ENCODE results near the gene ACBD7.
A peak's percentile ranks its signal among the peaks of the same experiment; 100 is the strongest.

ACBD7 gene

DNA sequence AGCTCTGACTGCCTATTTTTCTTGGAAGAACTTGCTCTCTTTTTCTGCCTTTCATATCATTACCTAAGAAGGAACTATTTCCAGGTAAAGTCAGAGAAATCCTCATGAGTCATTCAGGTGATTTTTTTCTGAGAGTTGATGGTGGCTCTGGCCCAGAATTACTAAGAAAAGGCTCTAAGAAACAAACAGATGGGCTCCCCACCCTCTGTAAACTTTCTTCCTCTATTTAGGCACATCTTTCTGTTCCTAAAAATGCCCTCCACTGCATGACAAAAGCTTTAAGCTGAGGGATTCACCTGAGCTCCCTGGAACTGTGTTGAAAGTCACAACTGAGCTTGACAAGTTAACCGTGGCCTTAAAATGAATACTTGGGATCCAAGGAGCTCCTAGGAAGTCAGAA lies 43.2 kb downstream of the ACBD7 start:
- DNase-seq: no peak
- 45% methylated on average over 1 of the region's 1 CpG for WGBS

DNA sequence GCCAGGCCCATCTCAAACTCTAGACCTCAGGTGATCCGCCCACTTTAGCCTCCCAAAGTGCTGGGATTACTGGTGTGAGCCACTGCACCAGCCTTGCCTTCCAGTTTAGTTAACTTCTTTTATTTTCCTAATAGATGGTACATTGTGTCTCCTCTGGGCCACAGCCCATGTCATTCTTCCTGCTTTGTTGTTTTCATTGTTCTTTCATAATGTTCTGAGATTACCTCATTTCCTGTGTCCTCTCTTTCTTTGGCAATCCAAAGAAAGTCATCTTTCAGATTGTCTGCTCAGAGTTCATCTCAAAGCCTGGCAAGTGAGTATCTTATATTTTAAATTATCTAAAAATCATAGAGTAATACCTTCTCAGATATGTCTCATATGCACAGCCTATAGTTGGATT lies 44.9 kb downstream of the ACBD7 start, which contains the start of gene OLAH:
Gene OLAH (plus strand): TSS at position 270 of the 400 bp plus-strand sequence. CDS start 3,346 bp downstream, outside the sequence.
- Histone ChIP-seq H2AK5ac (ENCODE audit: low read length, severe bottlenecking) (no peak within 1 kb of the TSS), H3K14ac (ENCODE audit: low read length in 2 of 2) (no peak within 1 kb of the TSS), H3K18ac (ENCODE audit: low read depth in 1 of 2, low read length in 2 of 2) (no peak within 1 kb of the TSS), H2AFZ (ENCODE audit: low read depth, low read length) (no peak within 1 kb of the TSS), H4K8ac (ENCODE audit: low read length) (no peak within 1 kb of the TSS), H2BK120ac (ENCODE audit: low read depth, low read length) (no peak within 1 kb of the TSS), H3K4me1 (ENCODE audit: control insufficient read depth, insufficient read depth, low read depth, low read length) (peaks cover 5% of the 10 kb centered on the region), H3K79me1 (replicated peaks; ENCODE audit: low read length, poor library complexity, severe bottlenecking) (no peaks in the 10 kb centered on the region), H3K27ac (ENCODE audit: low read length, poor library complexity, severe bottlenecking) (no peak within 1 kb of the TSS), H2BK12ac (ENCODE audit: low read length in 2 of 2) (no peak within 1 kb of the TSS), H3K23ac (ENCODE audit: low read length in 2 of 2) (no peak within 1 kb of the TSS), H4K91ac (ENCODE audit: low read length) (no peak within 1 kb of the TSS), H3K27me3 (ENCODE audit: control insufficient read depth in 1 of 2, insufficient read depth in 1 of 2, low read length in 2 of 2) (peaks cover 0 to 6% of the 10 kb centered on the region in 2 experiments), H3K36me3 (ENCODE audit: control insufficient read depth in 1 of 2, insufficient read depth in 2 of 2, low read depth in 1 of 2, low read length in 2 of 2) (no peaks in the 10 kb centered on the region), H3K4ac (ENCODE audit: low read depth in 1 of 2, low read length in 2 of 2) (no peak within 1 kb of the TSS), H3K9ac (ENCODE audit: low read length) (no peak within 1 kb of the TSS), H3K9me3 (ENCODE audit: control insufficient read depth, low read length) (no peaks in the 10 kb centered on the region), H2BK5ac (ENCODE audit: low read depth, low read length, poor library complexity, severe bottlenecking) (no peak within 1 kb of the TSS), H3K4me3 (ENCODE audit: insufficient read depth in 1 of 2, low read depth in 1 of 2, low read length in 2 of 2) (no peak within 1 kb of the TSS), H2BK15ac (ENCODE audit: low read depth, poor library complexity, severe bottlenecking) (no peak within 1 kb of the TSS), H3K4me2 (ENCODE audit: low read length, poor library complexity, severe bottlenecking) (no peak within 1 kb of the TSS)
- 100% methylated on average over 1 of the region's 1 CpG for WGBS
- peak; percentile 3 for DNase-seq

More for the DNA sequence above, 43.2 kb downstream of the ACBD7 start:
- no peak overlapping the region for H3K4ac ChIP-seq (ENCODE audit: low read depth in 1 of 2, low read length in 2 of 2)
- H3K36me3 ChIP-seq (ENCODE audit: control insufficient read depth in 1 of 2, insufficient read depth in 2 of 2, low read depth in 1 of 2, low read length in 2 of 2): no peaks in the 10 kb centered on the region
- no peak overlapping the region for H4K91ac ChIP-seq (ENCODE audit: low read length)
- H3K18ac ChIP-seq (ENCODE audit: low read depth in 1 of 2, low read length in 2 of 2): no peak overlapping the region
- no peak overlapping the region for H3K4me2 ChIP-seq (ENCODE audit: low read length, poor library complexity, severe bottlenecking)
- H2AK5ac ChIP-seq (ENCODE audit: low read length, severe bottlenecking): no peak overlapping the region
- no peak overlapping the region for H3K23ac ChIP-seq (ENCODE audit: low read length in 2 of 2)
- no peaks in the 10 kb centered on the region for H3K79me1 ChIP-seq (replicated peaks; ENCODE audit: low read length, poor library complexity, severe bottlenecking)
- no peak overlapping the region for H2AFZ ChIP-seq (ENCODE audit: low read depth, low read length)
- H3K4me3 ChIP-seq (ENCODE audit: insufficient read depth in 1 of 2, low read depth in 1 of 2, low read length in 2 of 2): no peak overlapping the region
- H3K27ac ChIP-seq (ENCODE audit: low read length, poor library complexity, severe bottlenecking): no peak overlapping the region
- no peak overlapping the region for H2BK120ac ChIP-seq (ENCODE audit: low read depth, low read length)
- H2BK15ac ChIP-seq (ENCODE audit: low read depth, poor library complexity, severe bottlenecking): no peak overlapping the region
- H4K8ac ChIP-seq (ENCODE audit: low read length): no peak overlapping the region
- no peaks in the 10 kb centered on the region for H3K9me3 ChIP-seq (ENCODE audit: control insufficient read depth, low read length)
- no peak overlapping the region for H2BK12ac ChIP-seq (ENCODE audit: low read length in 2 of 2)
- H3K4me1 ChIP-seq (ENCODE audit: control insufficient read depth, insufficient read depth, low read depth, low read length): peaks cover 5% of the 10 kb centered on the region
- H2BK5ac ChIP-seq (ENCODE audit: low read depth, low read length, poor library complexity, severe bottlenecking): no peak overlapping the region
- H3K14ac ChIP-seq (ENCODE audit: low read length in 2 of 2): no peak overlapping the region
- H3K9ac ChIP-seq (ENCODE audit: low read length): no peak overlapping the region
- H3K27me3 ChIP-seq (ENCODE audit: control insufficient read depth in 1 of 2, insufficient read depth in 1 of 2, low read length in 2 of 2): peaks cover 0 to 2% of the 10 kb centered on the region in 2 experiments

DNA sequence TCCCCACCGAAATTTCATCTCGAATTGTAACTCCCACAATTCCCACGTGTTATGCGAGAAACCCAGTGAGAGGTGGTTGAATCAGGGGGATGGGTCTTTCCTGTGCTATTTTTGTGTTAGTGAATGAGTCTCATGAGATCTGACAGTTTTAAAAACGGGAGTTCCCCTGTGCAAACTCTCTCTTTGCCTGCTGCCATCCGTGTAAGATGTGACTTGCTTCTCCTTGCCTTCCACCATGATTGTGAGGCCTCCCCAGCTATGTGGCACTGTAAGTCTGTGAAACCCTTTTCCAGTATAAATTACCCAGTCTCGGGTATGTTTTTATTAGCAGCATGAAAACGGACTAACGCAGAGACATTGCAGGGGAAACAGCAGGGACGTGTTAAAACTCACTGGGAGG lies 50.2 kb downstream of the ACBD7 start:
- no peak overlapping the region for H3K4ac ChIP-seq (ENCODE audit: low read depth in 1 of 2, low read length in 2 of 2)
- no peaks in the 10 kb centered on the region for H3K79me1 ChIP-seq (replicated peaks; ENCODE audit: low read length, poor library complexity, severe bottlenecking)
- H2AK5ac ChIP-seq (ENCODE audit: low read length, severe bottlenecking): no peak overlapping the region
- no peak overlapping the region for H3K9ac ChIP-seq (ENCODE audit: low read length)
- H2AFZ ChIP-seq (ENCODE audit: low read depth, low read length): no peak overlapping the region
- no peak overlapping the region for H3K14ac ChIP-seq (ENCODE audit: low read length in 2 of 2)
- H3K27ac ChIP-seq (ENCODE audit: low read length, poor library complexity, severe bottlenecking): no peak overlapping the region
- H2BK5ac ChIP-seq (ENCODE audit: low read depth, low read length, poor library complexity, severe bottlenecking): no peak overlapping the region
- peaks cover 0 to 4% of the 10 kb centered on the region in 2 experiments for H3K27me3 ChIP-seq (ENCODE audit: control insufficient read depth in 1 of 2, insufficient read depth in 1 of 2, low read length in 2 of 2)
- no peak overlapping the region for H2BK12ac ChIP-seq (ENCODE audit: low read length in 2 of 2)
- no peak overlapping the region for H2BK120ac ChIP-seq (ENCODE audit: low read depth, low read length)
- H3K4me1 ChIP-seq (ENCODE audit: control insufficient read depth, insufficient read depth, low read depth, low read length): no peaks in the 10 kb centered on the region
- H3K4me3 ChIP-seq (ENCODE audit: insufficient read depth in 1 of 2, low read depth in 1 of 2, low read length in 2 of 2): no peak overlapping the region
- no peak for DNase-seq
- no peak overlapping the region for H3K23ac ChIP-seq (ENCODE audit: low read length in 2 of 2)
- 94% methylated on average over 10 of the region's 10 CpGs for WGBS
- no peaks in the 10 kb centered on the region for H3K9me3 ChIP-seq (ENCODE audit: control insufficient read depth, low read length)
- H3K36me3 ChIP-seq (ENCODE audit: control insufficient read depth in 1 of 2, insufficient read depth in 2 of 2, low read depth in 1 of 2, low read length in 2 of 2): no peaks in the 10 kb centered on the region
- H3K4me2 ChIP-seq (ENCODE audit: low read length, poor library complexity, severe bottlenecking): no peak overlapping the region
- H4K91ac ChIP-seq (ENCODE audit: low read length): no peak overlapping the region
- no peak overlapping the region for H4K8ac ChIP-seq (ENCODE audit: low read length)
- no peak overlapping the region for H3K18ac ChIP-seq (ENCODE audit: low read depth in 1 of 2, low read length in 2 of 2)
- H2BK15ac ChIP-seq (ENCODE audit: low read depth, poor library complexity, severe bottlenecking): no peak overlapping the region

DNA sequence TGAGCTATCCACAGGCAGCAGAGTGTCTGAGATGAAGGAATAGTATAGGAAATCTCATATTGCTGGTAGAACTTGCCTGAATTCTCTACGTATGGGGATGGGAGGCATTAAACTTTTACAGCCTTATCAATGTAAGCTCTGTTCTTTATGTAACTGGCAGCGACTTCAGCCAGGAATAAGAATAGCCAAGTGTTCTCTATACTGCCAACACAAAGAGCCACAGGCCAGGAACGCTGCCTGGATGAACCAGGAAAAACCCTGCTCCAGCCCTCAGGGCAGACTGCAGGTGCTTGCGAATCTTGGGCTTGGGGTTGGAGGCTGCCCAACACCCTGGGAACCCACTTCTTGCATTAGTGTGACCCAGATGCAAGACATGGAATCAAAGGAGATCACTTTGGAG lies 50.9 kb downstream of the ACBD7 start:
- no peak for DNase-seq

More for the DNA sequence above, 50.9 kb downstream of the ACBD7 start:
- Histone ChIP-seq H3K14ac (ENCODE audit: low read length in 2 of 2) (no peak overlapping the region), H3K18ac (ENCODE audit: low read depth in 1 of 2, low read length in 2 of 2) (no peak overlapping the region), H2AK5ac (ENCODE audit: low read length, severe bottlenecking) (no peak overlapping the region), H3K4me2 (ENCODE audit: low read length, poor library complexity, severe bottlenecking) (no peak overlapping the region), H3K4me3 (ENCODE audit: insufficient read depth in 1 of 2, low read depth in 1 of 2, low read length in 2 of 2) (no peak overlapping the region), H2BK12ac (ENCODE audit: low read length in 2 of 2) (no peak overlapping the region), H3K27me3 (ENCODE audit: control insufficient read depth in 1 of 2, insufficient read depth in 1 of 2, low read length in 2 of 2) (peaks cover 0 to 4% of the 10 kb centered on the region in 2 experiments), H3K23ac (ENCODE audit: low read length in 2 of 2) (no peak overlapping the region), H2BK120ac (ENCODE audit: low read depth, low read length) (no peak overlapping the region), H2AFZ (ENCODE audit: low read depth, low read length) (no peak overlapping the region), H4K91ac (ENCODE audit: low read length) (no peak overlapping the region), H3K9ac (ENCODE audit: low read length) (no peak overlapping the region), H3K36me3 (ENCODE audit: control insufficient read depth in 1 of 2, insufficient read depth in 2 of 2, low read depth in 1 of 2, low read length in 2 of 2) (no peaks in the 10 kb centered on the region), H2BK15ac (ENCODE audit: low read depth, poor library complexity, severe bottlenecking) (no peak overlapping the region), H3K79me1 (replicated peaks; ENCODE audit: low read length, poor library complexity, severe bottlenecking) (no peaks in the 10 kb centered on the region), H3K4me1 (ENCODE audit: control insufficient read depth, insufficient read depth, low read depth, low read length) (no peaks in the 10 kb centered on the region), H3K9me3 (ENCODE audit: control insufficient read depth, low read length) (no peaks in the 10 kb centered on the region), H3K27ac (ENCODE audit: low read length, poor library complexity, severe bottlenecking) (no peak overlapping the region), H2BK5ac (ENCODE audit: low read depth, low read length, poor library complexity, severe bottlenecking) (no peak overlapping the region), H3K4ac (ENCODE audit: low read depth in 1 of 2, low read length in 2 of 2) (no peak overlapping the region), H4K8ac (ENCODE audit: low read length) (no peak overlapping the region)
- 94% methylated on average over 4 of the region's 4 CpGs for WGBS
